HepG2 (cell line): ENCODE results near the gene ACKR3. TPM values are rescaled to one million over a fixed set of nuclear protein-coding genes. Genes with fewer than 3 reads are reported as not detected.

ENCODE experiments used
- ATAC-seq: fragments of 200-7000 bp; cut with Tn5 transposase; 3 replicates; pipeline ENCODE4 v1.9.1; 2020; ENCODE audit warnings: mild to moderate bottlenecking, moderate library complexity
- BruUV-seq: library from RNA; stranded (reverse); fragments of 400-500 nt; replicated peaks from 2 replicates; lab custom pipeline; 2021; lab: Mats Ljungman, UMichigan
- CTCF ChIA-PET: fragments of 300-600 bp; formaldehyde crosslinking; extraction: SDS; loops from one replicate; lab custom pipeline; 2021; ENCODE audit warnings: low total read pairs, inconsistent platforms, low intra/inter-chr PET ratio; lab: Yijun Ruan, JAX
- POLR2A ChIA-PET: fragments of 350-600 bp; sonication (Branson Sonifier 250); formaldehyde crosslinking; loops from one replicate; lab custom pipeline; 2020; ENCODE audit warnings: antibody characterized with exemption, inconsistent platforms; lab: Yijun Ruan, JAX
- DNase-seq: peaks from one replicate; pipeline ENCODE4 v3.0.0-alpha.2; 2015; ENCODE audit warnings: low spot score
- FAIRE-seq: peaks from 3 replicates; lab custom pipeline; 2011; peaks lifted over from hg19 to GRCh38; lab: Jason Lieb, UNC
- H2AFZ ChIP-seq: one replicate; pipeline ENCODE4 v1.6.1; 2011; ENCODE audit warnings: low read length, inconsistent platforms
- H3K27ac ChIP-seq: fragments of 300-600 bp; 3 replicates; pipeline ENCODE4 v1.8.0; 2011; ENCODE audit warnings: mixed run types, mild to moderate bottlenecking, mixed read lengths, low read length, inconsistent platforms; ENCODE audit not compliant: insufficient read depth; ENCODE audit errors: extremely low read length
- H3K27me3 ChIP-seq, 2 experiments: fragments of 200-600 bp in 1 of 2; 2 replicates in 1 of 2; 3 replicates in 1 of 2; pipeline versions ENCODE4 v1.6.0 to v1.8.0; 2011; ENCODE audit warnings: low read length in 2 of 2, mild to moderate bottlenecking in 2 of 2, moderate library complexity in 2 of 2, inconsistent platforms in 1 of 2; ENCODE audit not compliant: insufficient read depth in 2 of 2, control insufficient read depth in 1 of 2
- H3K36me3 ChIP-seq, 2 experiments: fragments of 200-600 bp in 1 of 2; replicated peaks in 1 of 2; 2 replicates in 1 of 2; 3 replicates in 1 of 2; pipeline versions ENCODE4 v1.5.1 to v1.8.0; 2011; ENCODE audit warnings: low read length in 2 of 2, inconsistent platforms in 1 of 2; ENCODE audit not compliant: insufficient read depth in 2 of 2, control insufficient read depth in 1 of 2
- H3K4me1 ChIP-seq: 2 replicates; pipeline ENCODE4 v1.5.1; 2012; ENCODE audit warnings: low read length, inconsistent platforms; ENCODE audit not compliant: insufficient read depth
- H3K4me2 ChIP-seq: 2 replicates; pipeline ENCODE4 v1.6.0; 2011; ENCODE audit warnings: low read depth, low read length, inconsistent platforms
- H3K4me3 ChIP-seq, 3 experiments: fragments of 200-600 bp in 1 of 3; sonication (generic), shearing (Covaris generic) in 1 of 3; replicated peaks in 1 of 3; 2 replicates each; pipeline ENCODE4 v1.5.1; 2011 to 2016; ENCODE audit warnings: low read length in 3 of 3, inconsistent platforms in 2 of 3, low read depth in 2 of 3, mild to moderate bottlenecking in 2 of 3, control low read depth in 1 of 3, mixed read lengths in 1 of 3; ENCODE audit not compliant: insufficient read depth in 1 of 3
- H3K79me2 ChIP-seq: one replicate; pipeline ENCODE4 v1.6.1; 2011; ENCODE audit warnings: low read length, inconsistent platforms; ENCODE audit not compliant: insufficient read depth
- H3K9ac ChIP-seq: 2 replicates; pipeline ENCODE4 v1.6.0; 2011; ENCODE audit warnings: mild to moderate bottlenecking, low read depth, low read length, inconsistent platforms; ENCODE audit not compliant: insufficient read depth
- H3K9me3 ChIP-seq: 2 replicates; pipeline ENCODE4 v1.5.1; 2012; ENCODE audit warnings: mild to moderate bottlenecking, low read length
- H4K20me1 ChIP-seq: 2 replicates; pipeline ENCODE4 v1.6.0; 2011; ENCODE audit warnings: inconsistent platforms, mild to moderate bottlenecking, low read length, moderate library complexity; ENCODE audit not compliant: insufficient read depth
- BCL6 ChIP-seq: IDR thresholded peaks from 2 replicates; pipeline ENCODE4 v1.6.1; 2016; ENCODE audit warnings: missing genetic modification reagents, missing compliant biosample characterization
- CREM ChIP-seq, 2 experiments: sonication (generic) in 1 of 2; formaldehyde crosslinking in 1 of 2; IDR thresholded peaks; 2 replicates each; pipeline versions ENCODE4 v1.4.0 to v1.6.1; 2016 to 2020; ENCODE audit warnings: antibody characterized with exemption in 1 of 2, mild to moderate bottlenecking in 1 of 2, missing genetic modification reagents in 1 of 2
- MZF1 ChIP-seq: sonication (generic); formaldehyde crosslinking; IDR thresholded peaks from 2 replicates; pipeline ENCODE4 v1.8.1; 2023; ENCODE audit warnings: mild to moderate bottlenecking, missing genetic modification reagents, borderline replicate concordance
- PRMT3 ChIP-seq: sonication (generic); formaldehyde crosslinking; IDR thresholded peaks from 2 replicates; pipeline ENCODE4 v1.8.1; 2022; ENCODE audit warnings: low read depth, mild to moderate bottlenecking, moderate library complexity, missing genetic modification reagents, borderline replicate concordance
- RELA ChIP-seq: sonication (generic); formaldehyde crosslinking; IDR thresholded peaks from 2 replicates; pipeline ENCODE4 v1.4.0; 2020; ENCODE audit warnings: missing genetic modification reagents
- ZNF44 ChIP-seq: sonication (generic); formaldehyde crosslinking; IDR thresholded peaks from 2 replicates; pipeline ENCODE4 v1.5.1; 2020; ENCODE audit warnings: mild to moderate bottlenecking, missing genetic modification reagents
- ZNF713 ChIP-seq: sonication (generic); formaldehyde crosslinking; IDR thresholded peaks from 2 replicates; pipeline ENCODE4 v1.4.0; 2020; ENCODE audit warnings: mild to moderate bottlenecking, missing genetic modification reagents
- ZSCAN12 ChIP-seq: sonication (generic); formaldehyde crosslinking; IDR thresholded peaks from 2 replicates; pipeline ENCODE4 v1.9.0; 2021; ENCODE audit warnings: mild to moderate bottlenecking, missing genetic modification reagents
- WGBS: methylation state at CpG from one replicate; pipeline ENCODE4 v1.1.6; 2017; ENCODE audit warnings: low lambda C conversion rate; 5-methylcytosine and 5-hydroxymethylcytosine counted together
- in situ Hi-C: cut with HindIII; loops from 2 replicates; pipeline ENCODE4 v1.10.0; 2017; ENCODE audit warnings: low pct_unique_long_range_greater_than_20kb; ENCODE audit not compliant: extremely low pct_ligation_motif_present
- intact Hi-C: fragments of 100-400 bp; cut with micrococcal nuclease; formaldehyde crosslinking; loops from one replicate; pipeline ENCODE4 v1.10.0; 2022; ENCODE audit not compliant: unreplicated experiment
- polyA plus RNA-seq, 8 experiments: library from polyadenylated mRNA; depleted of rRNA in 3 of 8; stranded (reverse) in 7 of 8; unstranded in 1 of 8; fragments of >200 nt; fragmentation: Illumina TruSeq in 4 of 8; extraction: Trizol in 4 of 8; gene quantifications; 2 replicates each; pipeline versions ENCODE4 v1.2.1 to v1.2.3, GENCODE V29; 2011 to 2016; ENCODE audit warnings: low read depth in 4 of 8, missing spikeins in 1 of 8, mixed read lengths in 1 of 8; ENCODE audit not compliant: insufficient read depth in 1 of 8
- total RNA-seq, 5 experiments: library from RNA; depleted of rRNA; stranded (reverse); fragments of >200 nt; fragmentation: Illumina TruSeq; extraction: Trizol; gene quantifications; 2 replicates each; pipeline ENCODE4 v1.2.3, GENCODE V29; 2016; ENCODE audit warnings: low read depth in 1 of 5
- TF ChIP-seq, protein P1 (sequence below): sonication (generic); formaldehyde crosslinking; IDR thresholded peaks from 2 replicates; pipeline ENCODE4 v1.4.0; 2020; ENCODE audit warnings: missing genetic modification reagents
- TF ChIP-seq, protein P2 (sequence below): sonication (generic); formaldehyde crosslinking; conservative IDR thresholded peaks from 2 replicates; pipeline ENCODE4 v1.4.0; 2020; ENCODE audit warnings: missing genetic modification reagents

The ACKR3 gene
- total and polyA plus RNA-seq, 2 of the 13 experiments (the other 11 are each of a cell fraction or from before 2014, with no cell fraction given): not detected

DNA sequence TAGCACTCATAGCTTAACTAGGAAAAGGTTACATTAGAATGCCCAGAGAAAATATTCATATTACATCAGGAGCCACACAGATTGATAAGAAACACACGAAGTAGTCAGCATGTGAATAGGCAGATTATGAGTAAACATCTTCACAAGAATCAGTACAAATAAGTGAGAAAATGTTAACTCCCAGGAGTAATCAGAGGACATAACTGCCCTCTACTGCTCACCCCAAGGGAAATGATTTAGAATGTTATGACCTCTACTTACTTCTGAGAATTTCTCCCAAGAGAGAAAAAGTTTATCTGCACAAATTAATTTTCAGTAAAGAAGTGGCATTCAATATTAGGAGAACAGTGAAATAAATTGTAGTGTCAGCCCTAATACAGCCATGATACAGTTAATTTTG is 39.1 kb upstream of the ACKR3 start (continued):
- TF ChIP-seq, protein P1, sequence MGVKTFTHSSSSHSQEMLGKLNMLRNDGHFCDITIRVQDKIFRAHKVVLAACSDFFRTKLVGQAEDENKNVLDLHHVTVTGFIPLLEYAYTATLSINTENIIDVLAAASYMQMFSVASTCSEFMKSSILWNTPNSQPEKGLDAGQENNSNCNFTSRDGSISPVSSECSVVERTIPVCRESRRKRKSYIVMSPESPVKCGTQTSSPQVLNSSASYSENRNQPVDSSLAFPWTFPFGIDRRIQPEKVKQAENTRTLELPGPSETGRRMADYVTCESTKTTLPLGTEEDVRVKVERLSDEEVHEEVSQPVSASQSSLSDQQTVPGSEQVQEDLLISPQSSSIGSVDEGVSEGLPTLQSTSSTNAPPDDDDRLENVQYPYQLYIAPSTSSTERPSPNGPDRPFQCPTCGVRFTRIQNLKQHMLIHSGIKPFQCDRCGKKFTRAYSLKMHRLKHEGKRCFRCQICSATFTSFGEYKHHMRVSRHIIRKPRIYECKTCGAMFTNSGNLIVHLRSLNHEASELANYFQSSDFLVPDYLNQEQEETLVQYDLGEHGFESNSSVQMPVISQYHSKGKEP (CRISPR knock-in tag): no peak
- TF ChIP-seq ZSCAN12 (CRISPR knock-in tag): no peak
- TF ChIP-seq, protein P2, sequence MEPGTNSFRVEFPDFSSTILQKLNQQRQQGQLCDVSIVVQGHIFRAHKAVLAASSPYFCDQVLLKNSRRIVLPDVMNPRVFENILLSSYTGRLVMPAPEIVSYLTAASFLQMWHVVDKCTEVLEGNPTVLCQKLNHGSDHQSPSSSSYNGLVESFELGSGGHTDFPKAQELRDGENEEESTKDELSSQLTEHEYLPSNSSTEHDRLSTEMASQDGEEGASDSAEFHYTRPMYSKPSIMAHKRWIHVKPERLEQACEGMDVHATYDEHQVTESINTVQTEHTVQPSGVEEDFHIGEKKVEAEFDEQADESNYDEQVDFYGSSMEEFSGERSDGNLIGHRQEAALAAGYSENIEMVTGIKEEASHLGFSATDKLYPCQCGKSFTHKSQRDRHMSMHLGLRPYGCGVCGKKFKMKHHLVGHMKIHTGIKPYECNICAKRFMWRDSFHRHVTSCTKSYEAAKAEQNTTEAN: no peak
- TF ChIP-seq RELA (CRISPR knock-in tag): no peak
- no peak for TF ChIP-seq ZNF44 (CRISPR knock-in tag)
- no peak for TF ChIP-seq PRMT3 (CRISPR knock-in tag)
- TF ChIP-seq ZNF713: no peak

DNA sequence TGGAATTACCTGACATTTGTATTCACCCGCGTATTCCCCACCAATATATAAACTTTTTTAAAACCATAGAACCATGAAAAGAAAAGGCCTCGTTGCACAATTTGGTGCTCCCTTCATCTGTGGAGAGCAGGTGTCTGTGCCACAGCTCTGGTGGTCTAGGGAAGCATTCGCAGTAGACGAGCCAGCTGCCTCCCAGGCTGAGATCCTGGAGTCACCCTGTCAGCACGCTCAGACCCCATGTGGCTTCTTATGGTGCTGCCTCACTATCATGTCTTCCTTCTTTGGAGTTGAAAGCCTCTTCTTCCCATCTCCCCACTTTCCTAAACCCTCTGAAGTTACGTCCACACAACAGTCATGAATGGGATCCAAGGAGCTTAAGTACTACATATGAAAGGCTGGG is 38.4 kb upstream of the ACKR3 start:
- TF ChIP-seq MZF1 (CRISPR knock-in tag) (no peak), BCL6 (no peak), CREM (IDR thresholded peaks at IDR 0.05) (no peak), CREM (CRISPR knock-in tag; IDR thresholded peaks at IDR 0.05) (no peak)
- Histone ChIP-seq H2AFZ (no peak overlapping the region), H3K27me3 (peaks cover 0 to 17% of the 10 kb centered on the region in 2 experiments; a peak in 3 of 5 replicates), H3K27ac (no peak overlapping the region), H3K4me1 (no peaks in the 10 kb centered on the region), H3K4me3 (no peak overlapping the region), H3K79me2 (no peaks in the 10 kb centered on the region), H3K9ac (no peak overlapping the region), H4K20me1 (no peaks in the 10 kb centered on the region), H3K4me2 (no peak overlapping the region), H3K36me3 (no peaks in the 10 kb centered on the region), H3K9me3 (no peaks in the 10 kb centered on the region)
- no TSS peak for BruUV-seq
- no peak for FAIRE-seq
- 10% methylated on average over 7 of the region's 7 CpGs for WGBS
- DNase-seq: no peak
- ChIA-PET CTCF (no interaction called here), POLR2A (no interaction called here)
- no peak for ATAC-seq
- intact Hi-C loops: no loop called here
- in situ Hi-C loops: no loop called here
